Bronchial epithelial cell (primary cell): ENCODE measurements around the gene LSM3. TPM values are rescaled to one million over a fixed set of nuclear protein-coding genes. Genes with fewer than 3 reads are reported as not detected.

ENCODE experiments used
- DNase-seq: peaks from one replicate; pipeline ENCODE4 v3.0.0-alpha.2; 2010; ENCODE audit warnings: low read depth
- FAIRE-seq: peaks from 2 replicates; lab custom pipeline; 2011; peaks lifted over from hg19 to GRCh38; lab: Jason Lieb, UNC
- H3K27me3 ChIP-seq: 2 replicates; pipeline ENCODE4 v1.5.1; 2011; ENCODE audit warnings: low read length; ENCODE audit not compliant: control insufficient read depth, insufficient read depth
- H3K36me3 ChIP-seq: 2 replicates; pipeline ENCODE4 v1.5.1; 2011; ENCODE audit warnings: low read length; ENCODE audit not compliant: control insufficient read depth, insufficient read depth
- H3K4me3 ChIP-seq: 2 replicates; pipeline ENCODE4 v1.5.1; 2011; ENCODE audit warnings: mild to moderate bottlenecking, low read depth, low read length, control low read depth
- total RNA-seq: library from RNA; depleted of rRNA; stranded (reverse); fragments of >200 nt; gene quantifications from 2 replicates; pipeline ENCODE4 v1.2.1, GENCODE V29; 2014
- TF ChIP-seq, protein P1 (sequence below): IDR thresholded peaks from 2 replicates; pipeline ENCODE4 v1.5.1; 2011; ENCODE audit warnings: mild to moderate bottlenecking, moderate library complexity, low read length, control low read depth, inconsistent platforms; ENCODE audit not compliant: insufficient read depth, severe bottlenecking

Gene LSM3
- total RNA-seq, 1 donor from 2014 or later = 6.6 TPM

- TF ChIP-seq, protein P1, sequence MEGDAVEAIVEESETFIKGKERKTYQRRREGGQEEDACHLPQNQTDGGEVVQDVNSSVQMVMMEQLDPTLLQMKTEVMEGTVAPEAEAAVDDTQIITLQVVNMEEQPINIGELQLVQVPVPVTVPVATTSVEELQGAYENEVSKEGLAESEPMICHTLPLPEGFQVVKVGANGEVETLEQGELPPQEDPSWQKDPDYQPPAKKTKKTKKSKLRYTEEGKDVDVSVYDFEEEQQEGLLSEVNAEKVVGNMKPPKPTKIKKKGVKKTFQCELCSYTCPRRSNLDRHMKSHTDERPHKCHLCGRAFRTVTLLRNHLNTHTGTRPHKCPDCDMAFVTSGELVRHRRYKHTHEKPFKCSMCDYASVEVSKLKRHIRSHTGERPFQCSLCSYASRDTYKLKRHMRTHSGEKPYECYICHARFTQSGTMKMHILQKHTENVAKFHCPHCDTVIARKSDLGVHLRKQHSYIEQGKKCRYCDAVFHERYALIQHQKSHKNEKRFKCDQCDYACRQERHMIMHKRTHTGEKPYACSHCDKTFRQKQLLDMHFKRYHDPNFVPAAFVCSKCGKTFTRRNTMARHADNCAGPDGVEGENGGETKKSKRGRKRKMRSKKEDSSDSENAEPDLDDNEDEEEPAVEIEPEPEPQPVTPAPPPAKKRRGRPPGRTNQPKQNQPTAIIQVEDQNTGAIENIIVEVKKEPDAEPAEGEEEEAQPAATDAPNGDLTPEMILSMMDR = no peak
- FAIRE-seq = no peak
- Histone ChIP-seq H3K27me3 (no peaks in the 10 kb centered on the region), H3K36me3 (peaks cover 27% of the 10 kb centered on the region), H3K4me3 (no peak overlapping the region)
- DNase-seq = no peak
Measured at GRCh38 chr3:14162178-14162577, 16.4 kb upstream of the LSM3 start.

DNA sequence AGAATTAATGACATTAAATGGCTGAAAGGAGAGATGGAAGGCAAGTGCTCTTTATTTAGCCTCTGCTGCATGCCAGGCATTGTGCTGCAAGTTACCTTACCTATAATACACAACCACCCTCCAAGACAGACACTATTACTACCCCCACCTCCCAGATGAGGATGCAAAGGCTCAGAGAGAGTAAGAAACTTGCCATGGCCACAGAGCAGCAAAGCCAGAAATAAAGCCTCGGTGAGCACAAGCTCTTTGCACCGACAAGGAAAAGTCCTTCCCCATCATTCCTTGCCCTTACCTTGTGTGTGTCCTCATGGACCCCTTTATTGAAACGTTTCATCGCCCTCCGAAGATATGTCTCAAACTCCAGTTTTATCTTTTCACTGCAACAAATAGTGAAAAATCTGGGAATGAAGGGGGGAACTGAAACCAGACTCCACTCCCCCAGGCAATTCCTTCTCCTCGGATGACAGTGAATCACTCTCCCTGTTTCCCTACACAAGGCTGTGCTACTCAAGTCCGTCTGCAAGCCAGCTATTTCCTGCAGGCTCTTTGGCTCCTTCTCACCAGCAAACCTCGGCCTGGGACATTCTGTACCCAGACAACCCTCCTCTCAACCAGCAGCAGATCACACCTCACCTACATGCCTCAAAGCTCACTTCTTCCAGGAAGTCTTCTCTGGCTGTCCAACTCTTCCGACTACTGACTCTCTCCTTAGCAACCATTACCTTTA lies 11.6 kb upstream of the LSM3 start:
- no peaks in the 10 kb centered on the region for H3K27me3 ChIP-seq
- peaks cover 25% of the 10 kb centered on the region for H3K36me3 ChIP-seq
- TF ChIP-seq, protein P1 = no peak
- peak; percentile 66 for DNase-seq
- no peak overlapping the region for H3K4me3 ChIP-seq
- FAIRE-seq = no peak

DNA sequence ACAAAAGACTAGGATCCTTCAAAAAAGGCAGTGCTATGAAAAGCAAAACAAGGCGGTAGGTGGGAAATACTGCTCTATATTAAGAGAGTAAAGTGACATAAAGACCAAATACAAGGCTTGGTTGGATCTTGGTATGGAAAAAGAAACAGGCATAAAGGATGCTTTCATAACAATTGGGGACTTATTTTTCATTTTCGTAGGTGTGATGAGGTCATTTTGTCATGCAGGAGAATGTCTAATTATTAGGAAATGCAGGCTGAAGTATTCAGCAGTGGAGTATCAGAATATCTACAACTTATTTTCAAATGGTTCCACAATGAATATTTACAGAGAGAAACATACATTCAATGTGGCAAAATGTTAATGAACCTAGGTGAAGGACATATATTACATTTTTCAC lies 9.2 kb upstream of the LSM3 start:
- DNase-seq (no peak), FAIRE-seq (no peak)
- TF ChIP-seq, protein P1 = no peak
- Histone ChIP-seq H3K27me3 (no peaks in the 10 kb centered on the region), H3K4me3 (no peak overlapping the region), H3K36me3 (peaks cover 28% of the 10 kb centered on the region)

GRCh38 chr3:14169871-14170270 lies 8.7 kb upstream of the LSM3 start:
- peaks cover 24% of the 10 kb centered on the region for H3K36me3 ChIP-seq
- no peak overlapping the region for H3K4me3 ChIP-seq
- DNase-seq (peak; percentile 38), FAIRE-seq (no peak)
- H3K27me3 ChIP-seq = no peaks in the 10 kb centered on the region
- TF ChIP-seq, protein P1 = no peak

- TF ChIP-seq, protein P1 = no peak
- FAIRE-seq = no peak
- Histone ChIP-seq H3K36me3 (peaks cover 20% of the 10 kb centered on the region), H3K4me3 (no peak overlapping the region), H3K27me3 (no peaks in the 10 kb centered on the region)
- DNase-seq = peak; percentile 68
Measured at GRCh38 chr3:14170531-14171159, 8.0 kb upstream of the LSM3 start.
